ENCODE measurements around the gene MAST3. TPM values are rescaled to one million over a fixed set of nuclear protein-coding genes. Genes with fewer than 3 reads are reported as not detected.

Gene MAST3
- total and polyA plus RNA-seq, 2 of the 13 experiments (the other 11 are each of a cell fraction or from before 2014, with no cell fraction given): 4.1 to 4.6 TPM

DNA sequence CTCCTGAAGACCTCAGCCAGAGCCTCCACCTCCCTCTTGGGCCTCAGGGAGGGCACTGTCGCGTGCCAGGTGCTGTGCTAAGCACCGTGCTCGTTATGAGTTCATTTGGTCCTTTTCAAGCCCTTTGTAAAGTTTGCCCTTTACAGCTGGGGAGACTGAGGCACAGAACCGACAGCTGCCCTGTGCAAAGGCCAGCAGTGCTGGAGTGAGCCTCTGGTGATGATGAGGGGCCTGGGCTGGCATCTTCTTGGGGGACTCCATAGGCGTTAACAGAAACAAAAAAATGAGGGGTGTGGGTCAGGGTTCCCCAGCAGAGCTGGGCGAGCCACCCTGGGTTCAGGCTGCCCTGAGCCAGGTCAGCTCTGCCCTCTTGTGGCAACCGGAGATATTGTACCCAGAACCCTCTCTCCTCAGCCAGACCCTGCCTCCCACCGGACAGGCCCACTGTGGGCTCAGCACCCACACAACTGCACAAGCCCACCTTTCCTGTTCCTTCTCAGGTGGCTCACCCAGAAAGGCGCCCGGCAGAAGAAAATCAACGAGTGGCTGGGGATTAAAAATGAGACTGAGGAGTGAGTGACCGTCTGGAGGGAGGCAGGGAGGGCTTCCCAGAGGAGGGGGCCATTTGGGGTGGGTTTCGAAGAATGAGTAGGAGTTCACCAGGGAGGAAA is 70.5 kb downstream of the MAST3 start (continued):
- no peak for TF ChIP-seq MYNN (CRISPR knock-in tag; IDR thresholded peaks at IDR 0.05; ENCODE audit: low read depth)
- peak; percentile 63 for TF ChIP-seq RBM22 (optimal IDR thresholded peaks at IDR 0.05; ENCODE audit: low read length)
- 0 out of 2 replicates have a peak, but pooled peaks have one; percentile 5 for TF ChIP-seq FOSL2 (CRISPR knock-in tag; IDR thresholded peaks at IDR 0.05)
- TF ChIP-seq PTBP1 (IDR thresholded peaks at IDR 0.05; ENCODE audit: low read depth, low read length, poor library complexity, severe bottlenecking): no peak
- peak; percentile 47 for TF ChIP-seq SMC3 (IDR thresholded peaks at IDR 0.05; ENCODE audit: low read length)
- TF ChIP-seq, protein P1, sequence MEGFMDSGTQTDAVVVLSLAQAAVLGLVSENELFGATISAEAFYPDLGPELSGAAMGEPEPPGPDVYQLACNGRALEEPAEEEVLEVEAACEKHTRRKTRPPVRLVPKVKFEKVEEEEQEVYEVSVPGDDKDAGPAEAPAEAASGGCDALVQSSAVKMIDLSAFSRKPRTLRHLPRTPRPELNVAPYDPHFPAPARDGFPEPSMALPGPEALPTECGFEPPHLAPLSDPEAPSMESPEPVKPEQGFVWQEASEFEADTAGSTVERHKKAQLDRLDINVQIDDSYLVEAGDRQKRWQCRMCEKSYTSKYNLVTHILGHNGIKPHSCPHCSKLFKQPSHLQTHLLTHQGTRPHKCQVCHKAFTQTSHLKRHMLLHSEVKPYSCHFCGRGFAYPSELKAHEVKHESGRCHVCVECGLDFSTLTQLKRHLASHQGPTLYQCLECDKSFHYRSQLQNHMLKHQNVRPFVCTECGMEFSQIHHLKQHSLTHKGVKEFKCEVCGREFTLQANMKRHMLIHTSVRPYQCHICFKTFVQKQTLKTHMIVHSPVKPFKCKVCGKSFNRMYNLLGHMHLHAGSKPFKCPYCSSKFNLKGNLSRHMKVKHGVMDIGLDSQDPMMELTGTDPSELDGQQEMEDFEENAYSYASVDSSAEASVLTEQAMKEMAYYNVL (CRISPR knock-in tag; IDR thresholded peaks at IDR 0.05; ENCODE audit: borderline replicate concordance): no peak
- TF ChIP-seq ZNF138 (CRISPR knock-in tag; IDR thresholded peaks at IDR 0.05; ENCODE audit: low read depth): no peak
- TF ChIP-seq MEIS1 (CRISPR knock-in tag; IDR thresholded peaks at IDR 0.05; ENCODE audit: borderline replicate concordance): no peak
- TF ChIP-seq ZSCAN21 (CRISPR knock-in tag; IDR thresholded peaks at IDR 0.05; ENCODE audit: borderline replicate concordance): no peak
- TF ChIP-seq, protein P2, sequence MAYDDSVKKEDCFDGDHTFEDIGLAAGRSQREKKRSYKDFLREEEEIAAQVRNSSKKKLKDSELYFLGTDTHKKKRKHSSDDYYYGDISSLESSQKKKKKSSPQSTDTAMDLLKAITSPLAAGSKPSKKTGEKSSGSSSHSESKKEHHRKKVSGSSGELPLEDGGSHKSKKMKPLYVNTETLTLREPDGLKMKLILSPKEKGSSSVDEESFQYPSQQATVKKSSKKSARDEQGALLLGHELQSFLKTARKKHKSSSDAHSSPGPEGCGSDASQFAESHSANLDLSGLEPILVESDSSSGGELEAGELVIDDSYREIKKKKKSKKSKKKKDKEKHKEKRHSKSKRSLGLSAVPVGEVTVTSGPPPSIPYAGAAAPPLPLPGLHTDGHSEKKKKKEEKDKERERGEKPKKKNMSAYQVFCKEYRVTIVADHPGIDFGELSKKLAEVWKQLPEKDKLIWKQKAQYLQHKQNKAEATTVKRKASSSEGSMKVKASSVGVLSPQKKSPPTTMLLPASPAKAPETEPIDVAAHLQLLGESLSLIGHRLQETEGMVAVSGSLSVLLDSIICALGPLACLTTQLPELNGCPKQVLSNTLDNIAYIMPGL (CRISPR knock-in tag; IDR thresholded peaks at IDR 0.05; ENCODE audit: borderline replicate concordance in 1 of 2, low read depth in 1 of 2): 0 out of 4 replicates have a peak, but pooled peaks of 1 of the 2 experiments have one; percentile 27
- no peak for TF ChIP-seq SRF (IDR thresholded peaks at IDR 0.05; ENCODE audit: low read depth, low read length)
- TF ChIP-seq PCBP1 (IDR thresholded peaks at IDR 0.05; ENCODE audit: borderline replicate concordance, low read depth, low read length): no peak
- no peak for TF ChIP-seq CEBPB (IDR thresholded peaks at IDR 0.05; ENCODE audit: borderline replicate concordance, low read depth, low read length)
- TF ChIP-seq, protein P3, sequence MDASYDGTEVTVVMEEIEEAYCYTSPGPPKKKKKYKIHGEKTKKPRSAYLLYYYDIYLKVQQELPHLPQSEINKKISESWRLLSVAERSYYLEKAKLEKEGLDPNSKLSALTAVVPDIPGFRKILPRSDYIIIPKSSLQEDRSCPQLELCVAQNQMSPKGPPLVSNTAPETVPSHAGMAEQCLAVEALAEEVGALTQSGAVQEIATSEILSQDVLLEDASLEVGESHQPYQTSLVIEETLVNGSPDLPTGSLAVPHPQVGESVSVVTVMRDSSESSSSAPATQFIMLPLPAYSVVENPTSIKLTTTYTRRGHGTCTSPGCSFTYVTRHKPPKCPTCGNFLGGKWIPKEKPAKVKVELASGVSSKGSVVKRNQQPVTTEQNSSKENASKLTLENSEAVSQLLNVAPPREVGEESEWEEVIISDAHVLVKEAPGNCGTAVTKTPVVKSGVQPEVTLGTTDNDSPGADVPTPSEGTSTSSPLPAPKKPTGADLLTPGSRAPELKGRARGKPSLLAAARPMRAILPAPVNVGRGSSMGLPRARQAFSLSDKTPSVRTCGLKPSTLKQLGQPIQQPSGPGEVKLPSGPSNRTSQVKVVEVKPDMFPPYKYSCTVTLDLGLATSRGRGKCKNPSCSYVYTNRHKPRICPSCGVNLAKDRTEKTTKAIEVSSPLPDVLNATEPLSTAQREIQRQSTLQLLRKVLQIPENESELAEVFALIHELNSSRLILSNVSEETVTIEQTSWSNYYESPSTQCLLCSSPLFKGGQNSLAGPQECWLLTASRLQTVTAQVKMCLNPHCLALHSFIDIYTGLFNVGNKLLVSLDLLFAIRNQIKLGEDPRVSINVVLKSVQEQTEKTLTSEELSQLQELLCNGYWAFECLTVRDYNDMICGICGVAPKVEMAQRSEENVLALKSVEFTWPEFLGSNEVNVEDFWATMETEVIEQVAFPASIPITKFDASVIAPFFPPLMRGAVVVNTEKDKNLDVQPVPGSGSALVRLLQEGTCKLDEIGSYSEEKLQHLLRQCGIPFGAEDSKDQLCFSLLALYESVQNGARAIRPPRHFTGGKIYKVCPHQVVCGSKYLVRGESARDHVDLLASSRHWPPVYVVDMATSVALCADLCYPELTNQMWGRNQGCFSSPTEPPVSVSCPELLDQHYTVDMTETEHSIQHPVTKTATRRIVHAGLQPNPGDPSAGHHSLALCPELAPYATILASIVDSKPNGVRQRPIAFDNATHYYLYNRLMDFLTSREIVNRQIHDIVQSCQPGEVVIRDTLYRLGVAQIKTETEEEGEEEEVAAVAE (CRISPR knock-in tag; IDR thresholded peaks at IDR 0.05; ENCODE audit: borderline replicate concordance): no peak

Measured in HepG2 (cell line).